ENCODE data around the gene AMT. TPM values are rescaled to one million over a fixed set of nuclear protein-coding genes. Genes with fewer than 3 reads are reported as not detected.
A peak's percentile ranks its signal among the peaks of the same experiment; 100 is the strongest.

Gene AMT
- total RNA-seq, 1 experiment from 2014 or later = 66.6 TPM

DNA sequence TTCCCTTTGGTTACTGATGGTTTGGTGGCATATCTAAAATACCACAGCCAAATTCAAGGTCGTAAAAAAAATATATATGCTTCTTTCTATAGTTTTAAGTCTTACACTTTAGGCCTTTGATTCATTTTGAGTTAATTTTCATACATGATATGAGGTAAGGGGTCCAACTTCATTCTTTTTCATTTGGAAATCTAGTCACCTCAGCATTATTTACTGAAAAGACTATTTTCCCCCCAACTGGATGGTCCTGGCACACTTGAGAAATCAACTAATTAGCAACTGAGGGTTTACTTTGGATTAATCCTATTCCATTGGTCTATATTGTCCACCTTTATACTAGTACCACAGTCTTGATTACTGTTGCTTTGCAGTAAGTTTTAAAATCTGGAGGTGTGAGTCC is 36.7 kb downstream of the AMT start:
- Mint-ChIP-seq H3K27me3 (ENCODE audit: low read depth) (no peaks in the 10 kb centered on the region), H3K4me3 (no peak overlapping the region), H3K4me1 (peaks cover 9% of the 10 kb centered on the region; the same call in 1 of the 2 replicates), H3K27ac (no peak overlapping the region), H3K36me3 (0 out of 2 replicates have a peak, but pooled peaks cover 12% of the 10 kb centered on the region), H3K9me3 (no peaks in the 10 kb centered on the region)
- ATAC-seq (no peak), DNase-seq (ENCODE audit: low spot score) (no peak)
- TF ChIP-seq FOXJ3 (CRISPR knock-in tag; IDR thresholded peaks at IDR 0.05; ENCODE audit: borderline replicate concordance) (no peak), RELA (CRISPR knock-in tag; IDR thresholded peaks at IDR 0.05; ENCODE audit: borderline replicate concordance) (no peak), JAZF1 (CRISPR knock-in tag; IDR thresholded peaks at IDR 0.05) (no peak), CREB1 (CRISPR knock-in tag; IDR thresholded peaks at IDR 0.05) (no peak)
- TF ChIP-seq, protein P1, sequence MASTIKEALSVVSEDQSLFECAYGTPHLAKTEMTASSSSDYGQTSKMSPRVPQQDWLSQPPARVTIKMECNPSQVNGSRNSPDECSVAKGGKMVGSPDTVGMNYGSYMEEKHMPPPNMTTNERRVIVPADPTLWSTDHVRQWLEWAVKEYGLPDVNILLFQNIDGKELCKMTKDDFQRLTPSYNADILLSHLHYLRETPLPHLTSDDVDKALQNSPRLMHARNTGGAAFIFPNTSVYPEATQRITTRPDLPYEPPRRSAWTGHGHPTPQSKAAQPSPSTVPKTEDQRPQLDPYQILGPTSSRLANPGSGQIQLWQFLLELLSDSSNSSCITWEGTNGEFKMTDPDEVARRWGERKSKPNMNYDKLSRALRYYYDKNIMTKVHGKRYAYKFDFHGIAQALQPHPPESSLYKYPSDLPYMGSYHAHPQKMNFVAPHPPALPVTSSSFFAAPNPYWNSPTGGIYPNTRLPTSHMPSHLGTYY (CRISPR knock-in tag; IDR thresholded peaks at IDR 0.05) = no peak
- TF ChIP-seq, protein P2, sequence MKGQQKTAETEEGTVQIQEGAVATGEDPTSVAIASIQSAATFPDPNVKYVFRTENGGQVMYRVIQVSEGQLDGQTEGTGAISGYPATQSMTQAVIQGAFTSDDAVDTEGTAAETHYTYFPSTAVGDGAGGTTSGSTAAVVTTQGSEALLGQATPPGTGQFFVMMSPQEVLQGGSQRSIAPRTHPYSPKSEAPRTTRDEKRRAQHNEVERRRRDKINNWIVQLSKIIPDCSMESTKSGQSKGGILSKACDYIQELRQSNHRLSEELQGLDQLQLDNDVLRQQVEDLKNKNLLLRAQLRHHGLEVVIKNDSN (CRISPR knock-in tag; IDR thresholded peaks at IDR 0.05) = no peak
- TF ChIP-seq, protein P3, sequence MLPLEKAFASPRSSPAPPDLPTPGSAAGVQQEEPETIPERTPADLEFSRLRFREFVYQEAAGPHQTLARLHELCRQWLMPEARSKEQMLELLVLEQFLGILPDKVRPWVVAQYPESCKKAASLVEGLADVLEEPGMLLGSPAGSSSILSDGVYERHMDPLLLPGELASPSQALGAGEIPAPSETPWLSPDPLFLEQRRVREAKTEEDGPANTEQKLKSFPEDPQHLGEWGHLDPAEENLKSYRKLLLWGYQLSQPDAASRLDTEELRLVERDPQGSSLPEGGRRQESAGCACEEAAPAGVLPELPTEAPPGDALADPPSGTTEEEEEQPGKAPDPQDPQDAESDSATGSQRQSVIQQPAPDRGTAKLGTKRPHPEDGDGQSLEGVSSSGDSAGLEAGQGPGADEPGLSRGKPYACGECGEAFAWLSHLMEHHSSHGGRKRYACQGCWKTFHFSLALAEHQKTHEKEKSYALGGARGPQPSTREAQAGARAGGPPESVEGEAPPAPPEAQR (CRISPR knock-in tag; IDR thresholded peaks at IDR 0.05) = no peak
- ChIA-PET CTCF (no interaction called here), POLR2A (no interaction called here)

DNA sequence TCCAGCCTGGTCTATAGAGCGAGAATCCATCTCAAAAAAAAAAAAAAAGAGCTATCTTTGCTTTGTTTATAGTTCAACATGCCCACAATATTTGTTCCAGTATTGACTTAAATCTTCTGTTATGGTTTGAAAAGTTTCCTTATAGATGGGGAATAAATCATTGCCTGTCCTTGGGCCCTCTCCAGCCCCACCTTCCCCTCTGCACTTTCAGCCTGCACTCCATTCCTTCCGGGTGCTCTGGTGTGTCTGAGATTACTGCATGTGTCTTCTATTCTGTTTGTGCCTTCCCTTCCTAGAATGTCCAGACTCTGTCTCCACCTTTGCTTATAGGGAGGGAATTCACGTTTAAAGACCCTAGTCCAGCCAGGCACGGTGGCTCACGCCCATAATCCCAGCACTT is 38.9 kb downstream of the AMT start:
- ATAC-seq (no peak), DNase-seq (ENCODE audit: low spot score) (no peak)
- TF ChIP-seq JUN (CRISPR knock-in tag; IDR thresholded peaks at IDR 0.05) = no peak
- TF ChIP-seq, protein P4, sequence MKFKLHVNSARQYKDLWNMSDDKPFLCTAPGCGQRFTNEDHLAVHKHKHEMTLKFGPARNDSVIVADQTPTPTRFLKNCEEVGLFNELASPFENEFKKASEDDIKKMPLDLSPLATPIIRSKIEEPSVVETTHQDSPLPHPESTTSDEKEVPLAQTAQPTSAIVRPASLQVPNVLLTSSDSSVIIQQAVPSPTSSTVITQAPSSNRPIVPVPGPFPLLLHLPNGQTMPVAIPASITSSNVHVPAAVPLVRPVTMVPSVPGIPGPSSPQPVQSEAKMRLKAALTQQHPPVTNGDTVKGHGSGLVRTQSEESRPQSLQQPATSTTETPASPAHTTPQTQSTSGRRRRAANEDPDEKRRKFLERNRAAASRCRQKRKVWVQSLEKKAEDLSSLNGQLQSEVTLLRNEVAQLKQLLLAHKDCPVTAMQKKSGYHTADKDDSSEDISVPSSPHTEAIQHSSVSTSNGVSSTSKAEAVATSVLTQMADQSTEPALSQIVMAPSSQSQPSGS (CRISPR knock-in tag; IDR thresholded peaks at IDR 0.05; ENCODE audit: borderline replicate concordance, low read depth) = no peak
- no peak for TF ChIP-seq HMGA2 (CRISPR knock-in tag; IDR thresholded peaks at IDR 0.05)
- ChIA-PET CTCF (no interaction called here), POLR2A (interaction anchor here (0.7 kb wide), 1 partner anchor 159 kb away, joined by 3 read pairs; no protein-coding TSS in a partner anchor)
- Mint-ChIP-seq H3K4me3 (no peak overlapping the region), H3K27me3 (ENCODE audit: low read depth) (no peaks in the 10 kb centered on the region), H3K4me1 (peaks cover 10% of the 10 kb centered on the region), H3K36me3 (0 out of 2 replicates have a peak, but pooled peaks cover 8% of the 10 kb centered on the region), H3K27ac (peak overlapping the region; percentile 88), H3K9me3 (no peaks in the 10 kb centered on the region)

DNA sequence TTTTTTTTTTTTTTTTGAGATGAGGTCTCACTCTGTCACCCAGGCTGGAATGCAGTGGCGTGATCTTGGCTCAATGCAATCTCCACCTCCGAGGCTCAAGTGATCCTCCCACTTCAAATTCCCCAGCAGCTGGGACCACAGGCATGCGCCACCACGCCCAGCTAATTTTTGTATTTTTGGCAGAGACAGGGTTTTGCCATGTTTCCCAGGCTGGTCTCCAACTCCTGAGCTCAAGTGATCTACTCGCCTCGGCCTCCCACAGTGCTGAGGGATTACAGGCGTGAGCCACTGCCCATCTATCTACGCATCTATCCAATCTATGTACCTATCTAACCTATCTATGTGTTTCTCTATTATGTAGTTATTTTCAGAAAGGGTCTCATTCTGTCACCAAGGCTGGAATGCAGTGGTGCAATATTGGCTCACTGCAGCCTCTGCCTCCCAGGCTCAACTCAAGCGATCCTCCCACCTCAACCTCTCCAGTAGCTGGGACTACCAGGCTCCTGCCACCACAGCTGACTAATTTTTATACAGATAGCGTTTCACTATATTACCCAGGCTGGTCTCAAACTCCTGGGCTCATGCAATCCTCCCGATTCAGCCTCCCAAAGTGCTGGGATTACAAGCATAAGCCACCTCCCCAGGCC is 43.9 kb downstream of the AMT start:
- Mint-ChIP-seq H3K4me1 (peaks cover 4% of the 10 kb centered on the region; the same call in 1 of the 2 replicates), H3K36me3 (peaks cover 25% of the 10 kb centered on the region), H3K9me3 (no peaks in the 10 kb centered on the region), H3K4me3 (no peak overlapping the region), H3K27ac (peak overlapping the region; percentile 88; the same call in 1 of the 2 replicates), H3K27me3 (ENCODE audit: low read depth) (no peaks in the 10 kb centered on the region)
- POLR2A ChIA-PET = no interaction called here
- TF ChIP-seq, protein P1 (CRISPR knock-in tag; IDR thresholded peaks at IDR 0.05) = no peak
- TF ChIP-seq CREB1 (CRISPR knock-in tag; IDR thresholded peaks at IDR 0.05) = no peak
- TF ChIP-seq CREM (CRISPR knock-in tag; IDR thresholded peaks at IDR 0.05) = no peak
- ATAC-seq (no peak), DNase-seq (ENCODE audit: low spot score) (no peak)
- CTCF ChIA-PET = interaction anchor here (2.3 kb wide), 1 partner anchor 38 kb away, joined by 5 read pairs; the partner anchor contains the start of gene USP4

DNA sequence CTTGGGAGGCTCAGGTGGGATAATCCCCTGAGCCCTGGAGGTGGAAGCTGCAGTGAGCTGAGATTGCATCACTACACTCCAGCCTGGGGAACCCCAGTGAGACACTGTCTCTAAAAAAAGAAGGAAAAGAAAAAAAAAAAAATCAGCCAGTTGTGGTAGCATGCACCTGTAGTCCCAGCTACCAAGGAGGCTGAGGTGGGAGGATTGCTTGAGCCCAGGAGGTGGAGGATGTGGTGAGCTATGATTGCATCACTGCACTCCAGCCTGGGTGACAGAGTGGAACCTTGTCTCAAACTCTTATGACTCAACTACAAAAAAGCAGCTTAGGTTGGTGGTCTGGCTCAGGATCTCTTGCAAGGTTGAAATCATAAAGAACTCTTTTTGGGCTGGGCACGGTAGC is 44.8 kb downstream of the AMT start:
- ATAC-seq (no peak), DNase-seq (ENCODE audit: low spot score) (no peak)
- peaks cover 33% of the 10 kb centered on the region for H3K36me3 Mint-ChIP-seq
- no peak overlapping the region for H3K4me3 Mint-ChIP-seq
- 0 out of 2 replicates have a peak overlapping the region, but pooled peaks have one; percentile 89 for H3K27ac Mint-ChIP-seq
- H3K27me3 Mint-ChIP-seq (ENCODE audit: low read depth) = no peaks in the 10 kb centered on the region
- H3K4me1 Mint-ChIP-seq = peaks cover 4% of the 10 kb centered on the region; the same call in 1 of the 2 replicates
- POLR2A ChIA-PET = no interaction called here
- H3K9me3 Mint-ChIP-seq = no peaks in the 10 kb centered on the region
- CTCF ChIA-PET = interaction anchor here (2.3 kb wide), 1 partner anchor 37 kb away, joined by 5 read pairs; the partner anchor contains the start of gene USP4
- TF ChIP-seq ETV6 (CRISPR knock-in tag; IDR thresholded peaks at IDR 0.05) (no peak), ATF1 (CRISPR knock-in tag; IDR thresholded peaks at IDR 0.05) (no peak), NR3C1 (CRISPR knock-in tag; conservative IDR thresholded peaks at IDR 0.05; ENCODE audit: low read depth) (no peak), OVOL2 (CRISPR knock-in tag; IDR thresholded peaks at IDR 0.05; ENCODE audit: borderline replicate concordance) (no peak)
- TF ChIP-seq, protein P2 (CRISPR knock-in tag; IDR thresholded peaks at IDR 0.05) = no peak
- TF ChIP-seq, protein P5, sequence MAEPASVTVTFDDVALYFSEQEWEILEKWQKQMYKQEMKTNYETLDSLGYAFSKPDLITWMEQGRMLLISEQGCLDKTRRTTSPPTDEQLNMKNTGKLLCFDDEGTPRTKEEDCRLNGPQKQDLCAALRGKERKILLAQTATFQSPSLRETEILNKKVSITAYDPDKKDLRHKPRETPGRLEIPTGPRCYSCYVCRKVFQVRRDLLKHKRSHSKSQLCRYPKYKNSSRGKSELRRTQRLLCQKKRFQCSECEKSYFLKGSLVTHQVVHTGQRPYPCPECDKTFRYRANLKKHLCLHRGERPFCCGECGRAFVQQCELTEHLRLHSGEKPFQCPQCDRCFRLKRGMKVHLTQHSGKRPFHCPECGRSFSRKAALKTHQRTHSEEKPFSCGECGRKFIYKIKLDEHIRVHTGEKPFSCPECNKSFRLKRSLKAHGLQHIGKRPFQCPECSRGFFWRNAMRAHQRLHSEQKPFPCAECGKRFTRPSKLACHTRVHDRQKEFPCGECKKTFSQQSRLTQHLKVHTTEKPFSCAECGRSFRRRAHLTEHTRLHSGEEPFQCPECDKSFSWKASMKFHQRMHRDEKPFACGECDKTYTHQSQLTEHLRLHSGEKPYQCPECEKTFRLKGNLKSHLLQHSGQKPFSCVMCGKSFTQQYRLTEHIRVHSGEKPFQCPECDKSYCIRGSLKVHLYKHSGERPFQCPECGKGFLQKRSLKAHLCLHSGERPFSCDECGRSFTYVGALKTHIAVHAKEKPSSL (CRISPR knock-in tag; conservative IDR thresholded peaks at IDR 0.05) = no peak
